Smooth muscle cell (in vitro differentiated cells): ENCODE data around the gene FAM98B. TPM values are rescaled to one million over a fixed set of nuclear protein-coding genes. Genes with fewer than 3 reads are reported as not detected.

ENCODE experiments used
- DNase-seq: peaks from one replicate; lab custom pipeline; 2025; ENCODE audit not compliant: unreplicated experiment; lab: John Stamatoyannopoulos, UW
- H2AFZ ChIP-seq: fragments of 200-600 bp; sonication (generic); 2 replicates; pipeline ENCODE4 v1.6.0; 2016; ENCODE audit warnings: antibody characterized with exemption, low read depth, mild to moderate bottlenecking
- H3F3A ChIP-seq: fragments of 200-600 bp; sonication (generic); 2 replicates; pipeline ENCODE4 v1.6.0; 2017; ENCODE audit warnings: antibody characterized with exemption, low read depth
- H3K27ac ChIP-seq: fragments of 200-600 bp; sonication (generic); 2 replicates; pipeline ENCODE4 v1.5.1; 2016; ENCODE audit warnings: low read depth, mild to moderate bottlenecking
- H3K27me3 ChIP-seq: fragments of 200-600 bp; sonication (generic); 2 replicates; pipeline ENCODE4 v1.6.1; 2016; ENCODE audit warnings: low read depth, mild to moderate bottlenecking
- H3K36me3 ChIP-seq: fragments of 200-600 bp; sonication (generic); 2 replicates; pipeline ENCODE4 v1.5.1; 2016; ENCODE audit warnings: low read depth
- H3K4me1 ChIP-seq: fragments of 200-600 bp; sonication (generic); 2 replicates; pipeline ENCODE4 v1.5.1; 2016; ENCODE audit warnings: low read depth
- H3K4me2 ChIP-seq: fragments of 200-600 bp; sonication (generic); 2 replicates; pipeline ENCODE4 v1.6.0; 2016; ENCODE audit warnings: mild to moderate bottlenecking
- H3K4me3 ChIP-seq: fragments of 200-600 bp; sonication (generic); 2 replicates; pipeline ENCODE4 v1.5.1; 2016; ENCODE audit warnings: mild to moderate bottlenecking
- H3K79me2 ChIP-seq: fragments of 200-600 bp; sonication (generic); 2 replicates; pipeline ENCODE4 v1.6.0; 2016; ENCODE audit warnings: low read depth, mild to moderate bottlenecking
- H3K9ac ChIP-seq: fragments of 200-600 bp; sonication (generic); 2 replicates; pipeline ENCODE4 v1.6.0; 2016; ENCODE audit warnings: low read depth
- H3K9me3 ChIP-seq: fragments of 200-600 bp; sonication (generic); replicated peaks from 2 replicates; pipeline ENCODE4 v1.5.1; 2016; ENCODE audit warnings: low read depth
- H4K20me1 ChIP-seq: fragments of 200-600 bp; sonication (generic); 2 replicates; pipeline ENCODE4 v1.6.0; 2016; ENCODE audit warnings: low read depth
- WGBS: methylation state at CpG from one replicate; pipeline ENCODE4 v1.1.7; 2016; ENCODE audit warnings: low lambda C conversion rate; 5-methylcytosine and 5-hydroxymethylcytosine counted together
- polyA plus RNA-seq: library from polyadenylated mRNA; unstranded; fragments of >200 nt; fragmentation: Nextera tagmentation; extraction: Ambion mirVana; gene quantifications from 2 replicates; pipeline ENCODE4 v1.2.1, GENCODE V29; 2016
- total RNA-seq: library from RNA; depleted of rRNA; stranded (reverse); fragments of >200 nt; gene quantifications from 2 replicates; pipeline ENCODE4 v1.2.3, GENCODE V29; 2014
- TF ChIP-seq, protein P1 (sequence below): fragments of 200-600 bp; sonication (generic); IDR thresholded peaks from 2 replicates; pipeline ENCODE4 v1.5.1; 2017; ENCODE audit warnings: borderline replicate concordance, mild to moderate bottlenecking, antibody characterized with exemption; ENCODE audit not compliant: insufficient read depth, poor library complexity, severe bottlenecking

The FAM98B gene
- total and polyA plus RNA-seq, 2 experiments from 2014 or later = 1.4 to 5.1 TPM

DNA sequence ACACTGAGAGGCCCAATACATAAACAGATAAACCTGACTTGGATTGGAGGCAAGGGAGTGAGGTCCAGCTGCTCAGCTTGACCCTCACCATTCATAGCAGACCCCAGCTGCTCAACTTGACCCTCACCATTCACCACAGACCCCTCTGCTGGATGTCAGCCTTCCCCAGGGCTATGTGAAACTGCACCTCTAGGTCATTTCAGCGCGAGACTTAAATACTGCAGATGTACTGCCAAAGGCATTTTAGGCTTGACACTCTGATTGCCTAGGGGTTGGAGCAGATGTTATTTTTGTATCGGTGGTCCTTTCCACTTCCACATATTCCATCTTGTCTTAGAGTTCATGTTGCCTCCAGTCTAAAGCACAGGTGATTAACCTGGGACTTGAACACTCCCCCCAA, 41.5 kb upstream of the FAM98B start:
- DNase-seq = no peak
- Histone ChIP-seq H3K4me2 (no peak overlapping the region), H2AFZ (no peak overlapping the region), H3K27ac (no peak overlapping the region), H3K4me1 (no peaks in the 10 kb centered on the region), H3K79me2 (no peaks in the 10 kb centered on the region), H3K36me3 (no peaks in the 10 kb centered on the region), H3K27me3 (peaks cover 14% of the 10 kb centered on the region), H4K20me1 (no peaks in the 10 kb centered on the region), H3F3A (no peaks in the 10 kb centered on the region), H3K4me3 (no peak overlapping the region), H3K9me3 (no peaks in the 10 kb centered on the region), H3K9ac (no peak overlapping the region)
- 88% methylated on average over 3 of the region's 3 CpGs for WGBS
- TF ChIP-seq, protein P1, sequence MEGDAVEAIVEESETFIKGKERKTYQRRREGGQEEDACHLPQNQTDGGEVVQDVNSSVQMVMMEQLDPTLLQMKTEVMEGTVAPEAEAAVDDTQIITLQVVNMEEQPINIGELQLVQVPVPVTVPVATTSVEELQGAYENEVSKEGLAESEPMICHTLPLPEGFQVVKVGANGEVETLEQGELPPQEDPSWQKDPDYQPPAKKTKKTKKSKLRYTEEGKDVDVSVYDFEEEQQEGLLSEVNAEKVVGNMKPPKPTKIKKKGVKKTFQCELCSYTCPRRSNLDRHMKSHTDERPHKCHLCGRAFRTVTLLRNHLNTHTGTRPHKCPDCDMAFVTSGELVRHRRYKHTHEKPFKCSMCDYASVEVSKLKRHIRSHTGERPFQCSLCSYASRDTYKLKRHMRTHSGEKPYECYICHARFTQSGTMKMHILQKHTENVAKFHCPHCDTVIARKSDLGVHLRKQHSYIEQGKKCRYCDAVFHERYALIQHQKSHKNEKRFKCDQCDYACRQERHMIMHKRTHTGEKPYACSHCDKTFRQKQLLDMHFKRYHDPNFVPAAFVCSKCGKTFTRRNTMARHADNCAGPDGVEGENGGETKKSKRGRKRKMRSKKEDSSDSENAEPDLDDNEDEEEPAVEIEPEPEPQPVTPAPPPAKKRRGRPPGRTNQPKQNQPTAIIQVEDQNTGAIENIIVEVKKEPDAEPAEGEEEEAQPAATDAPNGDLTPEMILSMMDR = no peak

- TF ChIP-seq, protein P1 = peak; percentile 50
- H3K4me1 ChIP-seq = no peaks in the 10 kb centered on the region
- H3K27ac ChIP-seq = no peak overlapping the region
- H3K36me3 ChIP-seq = no peaks in the 10 kb centered on the region
- H2AFZ ChIP-seq = peak overlapping the region; percentile 5
- no peak overlapping the region for H3K4me2 ChIP-seq
- no peak for DNase-seq
- H3K9me3 ChIP-seq = no peaks in the 10 kb centered on the region
- H3F3A ChIP-seq = no peaks in the 10 kb centered on the region
- no peak overlapping the region for H3K4me3 ChIP-seq
- H3K27me3 ChIP-seq = peaks cover 15% of the 10 kb centered on the region
- no peak overlapping the region for H3K9ac ChIP-seq
- no peaks in the 10 kb centered on the region for H4K20me1 ChIP-seq
- H3K79me2 ChIP-seq = no peaks in the 10 kb centered on the region
Measured at GRCh38 chr15:38414357-38414756, 39.6 kb upstream of the FAM98B start.

DNA sequence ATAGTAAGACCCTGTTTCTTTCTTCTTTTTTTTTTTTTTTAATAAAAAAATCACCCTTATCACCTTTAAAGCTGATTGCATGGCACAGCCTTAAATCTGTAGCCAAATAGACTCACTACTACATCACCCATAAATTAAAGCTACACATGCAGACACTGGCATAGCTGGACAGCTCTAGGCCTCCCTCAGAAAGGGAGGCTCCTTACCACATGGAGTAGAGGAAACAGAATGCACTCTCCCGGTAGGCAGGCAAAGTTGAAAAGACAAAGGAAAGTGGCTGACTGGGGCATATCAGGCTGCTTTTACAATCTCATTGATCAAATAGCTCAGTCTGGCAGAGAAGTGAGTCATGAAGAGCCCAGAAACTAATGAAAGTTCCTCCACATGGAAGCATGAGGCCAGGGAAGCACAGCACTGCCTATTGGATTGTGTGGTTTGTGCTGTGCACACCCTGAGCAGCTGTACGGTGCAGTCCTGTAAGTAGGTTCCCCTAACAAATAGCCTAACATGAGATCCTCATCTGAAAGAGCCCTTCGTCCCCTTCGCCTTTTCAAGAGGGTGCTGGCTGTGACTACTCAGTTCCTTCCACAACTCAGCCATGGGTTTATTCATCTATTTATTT, 32.7 kb upstream of the FAM98B start:
- DNase-seq = no peak
- Histone ChIP-seq H4K20me1 (no peaks in the 10 kb centered on the region), H3K4me3 (no peak overlapping the region), H3K4me2 (no peak overlapping the region), H3K36me3 (no peaks in the 10 kb centered on the region), H2AFZ (no peak overlapping the region), H3F3A (no peaks in the 10 kb centered on the region), H3K27me3 (peaks cover 14% of the 10 kb centered on the region), H3K79me2 (no peaks in the 10 kb centered on the region), H3K9ac (no peak overlapping the region), H3K27ac (no peak overlapping the region), H3K9me3 (no peaks in the 10 kb centered on the region), H3K4me1 (no peaks in the 10 kb centered on the region)
- 71% methylated on average over 4 of the region's 4 CpGs for WGBS
- TF ChIP-seq, protein P1 = no peak

GRCh38 chr15:38424101-38424552, 29.8 kb upstream of the FAM98B start:
- H3K36me3 ChIP-seq = no peaks in the 10 kb centered on the region
- no peak overlapping the region for H3K9ac ChIP-seq
- no peak for DNase-seq
- no peaks in the 10 kb centered on the region for H4K20me1 ChIP-seq
- no peak overlapping the region for H2AFZ ChIP-seq
- TF ChIP-seq, protein P1 = no peak
- H3F3A ChIP-seq = no peaks in the 10 kb centered on the region
- H3K27ac ChIP-seq = no peak overlapping the region
- no peaks in the 10 kb centered on the region for H3K9me3 ChIP-seq
- no peaks in the 10 kb centered on the region for H3K4me1 ChIP-seq
- H3K27me3 ChIP-seq = peaks cover 5% of the 10 kb centered on the region
- WGBS = 79% methylated on average over 4 of the region's 4 CpGs
- H3K4me3 ChIP-seq = no peak overlapping the region
- H3K4me2 ChIP-seq = no peak overlapping the region
- no peaks in the 10 kb centered on the region for H3K79me2 ChIP-seq
